GM23248 (cell line): ENCODE measurements around the gene ARHGAP44. TPM values are rescaled to one million over a fixed set of nuclear protein-coding genes. Genes with fewer than 3 reads are reported as not detected.

Experiments
- DNase-seq: peaks from one replicate; pipeline ENCODE4 v3.0.0-alpha.2; 2015
- H2AFZ ChIP-seq: fragments of 200-600 bp; sonication (generic); 2 replicates; pipeline ENCODE4 v1.6.1; 2016; ENCODE audit warnings: antibody characterized with exemption
- H3F3A ChIP-seq: fragments of 200-600 bp; sonication (generic); 2 replicates; pipeline ENCODE4 v1.6.1; 2016; ENCODE audit warnings: mild to moderate bottlenecking, antibody characterized with exemption, mixed run types; ENCODE audit not compliant: insufficient read depth
- H3K27ac ChIP-seq: fragments of 200-600 bp; sonication (generic); 2 replicates; pipeline ENCODE4 v1.5.1; 2016; ENCODE audit warnings: mild to moderate bottlenecking
- H3K27me3 ChIP-seq: fragments of 200-600 bp; sonication (generic); replicated peaks from 2 replicates; pipeline ENCODE4 v1.6.1; 2016; ENCODE audit warnings: mild to moderate bottlenecking; ENCODE audit not compliant: insufficient read depth
- H3K36me3 ChIP-seq: fragments of 200-600 bp; sonication (generic); 2 replicates; pipeline ENCODE4 v1.6.1; 2016; ENCODE audit warnings: low read depth, mild to moderate bottlenecking
- H3K4me1 ChIP-seq: fragments of 200-600 bp; sonication (generic); 2 replicates; pipeline ENCODE4 v1.6.1; 2016; ENCODE audit warnings: mild to moderate bottlenecking; ENCODE audit not compliant: insufficient read depth
- H3K4me2 ChIP-seq: fragments of 200-600 bp; sonication (generic); one replicate; pipeline ENCODE4 v1.6.1; 2016; ENCODE audit warnings: mild to moderate bottlenecking; ENCODE audit not compliant: unreplicated experiment
- H3K4me3 ChIP-seq: fragments of 200-600 bp; sonication (generic); 2 replicates; pipeline ENCODE4 v1.5.1; 2016; ENCODE audit warnings: mild to moderate bottlenecking
- H3K79me2 ChIP-seq: fragments of 200-600 bp; sonication (generic); 2 replicates; pipeline ENCODE4 v1.6.1; 2016; ENCODE audit warnings: mild to moderate bottlenecking; ENCODE audit not compliant: insufficient read depth
- H3K9ac ChIP-seq: fragments of 200-600 bp; sonication (generic); 2 replicates; pipeline ENCODE4 v1.6.1; 2016; ENCODE audit warnings: mild to moderate bottlenecking
- H3K9me2 ChIP-seq: fragments of 200-600 bp; sonication (generic); 2 replicates; pipeline ENCODE4 v1.6.1; 2016; ENCODE audit warnings: mixed run types, mild to moderate bottlenecking, moderate library complexity; ENCODE audit not compliant: insufficient read depth
- H3K9me3 ChIP-seq: fragments of 200-600 bp; sonication (generic); one replicate; pipeline ENCODE4 v1.6.1; 2017; ENCODE audit warnings: low read depth
- H4K20me1 ChIP-seq: fragments of 200-600 bp; sonication (generic); 2 replicates; pipeline ENCODE4 v1.6.0; 2016; ENCODE audit not compliant: insufficient read depth
- EZH2 ChIP-seq: fragments of 200-600 bp; sonication (generic); IDR thresholded peaks from 2 replicates; pipeline ENCODE4 v1.6.1; 2018; ENCODE audit warnings: antibody characterized with exemption, mild to moderate bottlenecking; ENCODE audit not compliant: insufficient read depth, poor library complexity, severe bottlenecking
- EZH2phosphoT487 ChIP-seq: fragments of 200-600 bp; sonication (generic); IDR thresholded peaks from 2 replicates; pipeline ENCODE4 v1.6.1; 2018; ENCODE audit warnings: antibody characterized with exemption, moderate library complexity, mild to moderate bottlenecking, low read depth; ENCODE audit not compliant: insufficient read depth
- WGBS, 2 experiments: methylation state at CpG; one replicate each; pipeline ENCODE4 v1.1.6; 2015 to 2017; ENCODE audit warnings: low lambda C conversion rate in 2 of 2, low coverage in 1 of 2; ENCODE audit errors: missing lambda C conversion rate in 2 of 2; 5-methylcytosine and 5-hydroxymethylcytosine counted together
- in situ Hi-C: fragments of 300-500 bp; cut with MboI; formaldehyde crosslinking; loops from 2 replicates; pipeline ENCODE4 v1.15.0; 2020
- polyA plus RNA-seq: library from polyadenylated mRNA; unstranded; fragments of >200 nt; fragmentation: Nextera tagmentation; extraction: Ambion mirVana; gene quantifications from 2 replicates; pipeline ENCODE4 v1.2.1, GENCODE V29; 2016
- total RNA-seq: library from RNA; depleted of rRNA; stranded (reverse); fragments of >200 nt; shearing (Covaris generic); gene quantifications from 2 replicates; pipeline ENCODE4 v1.2.3, GENCODE V29; 2014; rRNA removed

ARHGAP44 gene
- total RNA-seq (0.11 and 0.13 TPM in 2 replicates), polyA plus RNA-seq (0.33 and 0.57 TPM in 2 replicates)

GRCh38 chr17:12789481-12790248, at the start of gene ARHGAP44:
Gene ARHGAP44 (plus strand): TSS chr17:12789498. CDS start chr17:12789839, 341 bp downstream.
- peaks cover 7% of the 10 kb centered on the region; the same call in 1 of the 2 replicates for H3K27me3 ChIP-seq
- H3K9me2 ChIP-seq, result no peaks in the 10 kb centered on the region
- H3K9me3 ChIP-seq, result no peaks in the 10 kb centered on the region
- H3K4me3 ChIP-seq, result peak within 1 kb of the TSS; percentile 73
- peak within 1 kb of the TSS; percentile 62 for H3K4me2 ChIP-seq
- DNase-seq, result peak; percentile 76
- no peaks in the 10 kb centered on the region for H3K36me3 ChIP-seq
- H4K20me1 ChIP-seq, result no peaks in the 10 kb centered on the region
- in situ Hi-C loops, result no loop called here
- 3 to 8% methylated on average over 44 to 58 of the region's 86 CpGs for WGBS, 2 experiments
- H3K9ac ChIP-seq, result peak within 1 kb of the TSS; percentile 16; the same call in 1 of the 2 replicates
- H3F3A ChIP-seq, result no peaks in the 10 kb centered on the region
- no peaks in the 10 kb centered on the region for H3K4me1 ChIP-seq
- no peaks in the 10 kb centered on the region for H3K79me2 ChIP-seq
- peak within 1 kb of the TSS; percentile 73 for H2AFZ ChIP-seq
- TF ChIP-seq EZH2phosphoT487 (no peak), EZH2 (no peak)
- H3K27ac ChIP-seq, result no peak within 1 kb of the TSS

- no peaks in the 10 kb centered on the region for H3F3A ChIP-seq
- no peak overlapping the region for H3K9ac ChIP-seq
- H3K9me2 ChIP-seq, result no peaks in the 10 kb centered on the region
- no peak overlapping the region for H3K27ac ChIP-seq
- no peaks in the 10 kb centered on the region for H4K20me1 ChIP-seq
- TF ChIP-seq EZH2phosphoT487 (no peak), EZH2 (no peak)
- peaks cover 5% of the 10 kb centered on the region; the same call in 1 of the 2 replicates for H3K4me1 ChIP-seq
- no peaks in the 10 kb centered on the region for H3K9me3 ChIP-seq
- no peak for DNase-seq
- no peak overlapping the region for H3K4me2 ChIP-seq
- H3K4me3 ChIP-seq, result no peak overlapping the region
- in situ Hi-C loops, result no loop called here
- no peak overlapping the region for H2AFZ ChIP-seq
- peaks cover 14% of the 10 kb centered on the region; the same call in 1 of the 2 replicates for H3K27me3 ChIP-seq
- H3K36me3 ChIP-seq, result no peaks in the 10 kb centered on the region
- no peaks in the 10 kb centered on the region for H3K79me2 ChIP-seq
- WGBS, 2 experiments, result 73 to 77% methylated on average over 4 of the region's 4 CpGs
Measured at GRCh38 chr17:12739500-12739899, 49.8 kb upstream of the ARHGAP44 start.

GRCh38 chr17:12743046-12743445, 46.3 kb upstream of the ARHGAP44 start:
- in situ Hi-C loops, result no loop called here
- no peak for TF ChIP-seq EZH2phosphoT487
- no peak for TF ChIP-seq EZH2

GRCh38 chr17:12744298-12744697, 45.0 kb upstream of the ARHGAP44 start:
- Histone ChIP-seq H3K9me3 (no peaks in the 10 kb centered on the region), H4K20me1 (no peaks in the 10 kb centered on the region), H3K9me2 (no peaks in the 10 kb centered on the region), H3F3A (no peaks in the 10 kb centered on the region), H3K27me3 (0 out of 2 replicates have a peak, but pooled peaks cover 6% of the 10 kb centered on the region), H3K9ac (no peak overlapping the region), H3K79me2 (no peaks in the 10 kb centered on the region), H3K4me1 (peaks cover 5% of the 10 kb centered on the region; the same call in 1 of the 2 replicates), H3K27ac (no peak overlapping the region), H3K36me3 (no peaks in the 10 kb centered on the region), H2AFZ (no peak overlapping the region), H3K4me3 (no peak overlapping the region), H3K4me2 (no peak overlapping the region)
- TF ChIP-seq EZH2 (no peak), EZH2phosphoT487 (no peak)
- WGBS, 2 experiments, result 67 to 70% methylated on average over 5 of the region's 5 CpGs
- DNase-seq, result peak; percentile 42
- in situ Hi-C loops, result no loop called here

More at GRCh38 chr17:12743046-12743445, 46.3 kb upstream of the ARHGAP44 start:
- DNase-seq, result no peak
- Histone ChIP-seq H2AFZ (no peak overlapping the region), H3K4me3 (no peak overlapping the region), H3K27me3 (0 out of 2 replicates have a peak, but pooled peaks cover 8% of the 10 kb centered on the region), H3K27ac (no peak overlapping the region), H3K9ac (no peak overlapping the region), H4K20me1 (no peaks in the 10 kb centered on the region), H3K9me3 (no peaks in the 10 kb centered on the region), H3K4me1 (peaks cover 5% of the 10 kb centered on the region; the same call in 1 of the 2 replicates), H3K36me3 (no peaks in the 10 kb centered on the region), H3F3A (no peaks in the 10 kb centered on the region), H3K79me2 (no peaks in the 10 kb centered on the region), H3K4me2 (no peak overlapping the region), H3K9me2 (no peaks in the 10 kb centered on the region)
- 63 to 77% methylated on average over 3 of the region's 3 CpGs for WGBS, 2 experiments
